Neuron (in vitro differentiated cells): ENCODE measurements around the gene HYLS1.
"Not testable (repeated sequence)": the region's sequence is repeated elsewhere in the genome, so short reads cannot be mapped to it uniquely, and the experiment has no call there.

Source experiments
- H2AFZ ChIP-seq: one replicate; pipeline ENCODE4 v1.6.1; 2013; ENCODE audit warnings: low read depth, mild to moderate bottlenecking, inconsistent platforms, low read length, moderate library complexity
- H3K27me3 ChIP-seq: one replicate; pipeline ENCODE4 v1.6.1; 2013; ENCODE audit warnings: low read length; ENCODE audit not compliant: insufficient read depth
- H3K36me3 ChIP-seq: one replicate; pipeline ENCODE4 v1.6.1; 2013; ENCODE audit warnings: low read length; ENCODE audit not compliant: insufficient read depth
- H3K4me1 ChIP-seq: one replicate; pipeline ENCODE4 v1.6.1; 2013; ENCODE audit warnings: low read length; ENCODE audit not compliant: insufficient read depth
- H3K4me3 ChIP-seq: 2 replicates; pipeline ENCODE4 v1.5.1; 2013; ENCODE audit warnings: mild to moderate bottlenecking, low read length, moderate library complexity
- H3K9me3 ChIP-seq: one replicate; pipeline ENCODE4 v1.6.1; 2013; ENCODE audit warnings: low read length

The HYLS1 gene

DNA sequence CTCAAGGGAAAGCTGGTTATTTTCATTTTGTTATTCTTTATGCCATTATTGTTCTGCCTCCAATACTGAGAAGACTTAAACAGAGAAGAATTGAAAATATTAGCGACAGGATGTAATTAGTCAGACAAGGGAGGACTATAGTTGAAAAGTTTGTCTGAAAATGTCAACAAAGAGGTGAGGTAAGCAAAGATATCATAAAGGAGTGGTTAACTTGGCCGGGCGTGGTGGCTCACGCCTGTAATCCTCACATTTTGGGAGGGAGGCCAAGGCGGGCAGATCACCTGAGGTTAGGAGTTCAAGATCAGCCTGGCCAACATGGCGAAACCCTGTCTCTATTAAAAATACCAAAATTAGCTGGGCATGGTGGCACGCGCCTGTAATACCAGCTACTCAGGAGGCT lies 4.1 kb upstream of the HYLS1 start:
- H2AFZ ChIP-seq, result no peak overlapping the region
- peaks cover 10% of the 10 kb centered on the region for H3K27me3 ChIP-seq
- H3K9me3 ChIP-seq, result peaks cover 6% of the 10 kb centered on the region
- H3K36me3 ChIP-seq, result no peaks in the 10 kb centered on the region
- H3K4me3 ChIP-seq, result no peak overlapping the region
- no peaks in the 10 kb centered on the region for H3K4me1 ChIP-seq

DNA sequence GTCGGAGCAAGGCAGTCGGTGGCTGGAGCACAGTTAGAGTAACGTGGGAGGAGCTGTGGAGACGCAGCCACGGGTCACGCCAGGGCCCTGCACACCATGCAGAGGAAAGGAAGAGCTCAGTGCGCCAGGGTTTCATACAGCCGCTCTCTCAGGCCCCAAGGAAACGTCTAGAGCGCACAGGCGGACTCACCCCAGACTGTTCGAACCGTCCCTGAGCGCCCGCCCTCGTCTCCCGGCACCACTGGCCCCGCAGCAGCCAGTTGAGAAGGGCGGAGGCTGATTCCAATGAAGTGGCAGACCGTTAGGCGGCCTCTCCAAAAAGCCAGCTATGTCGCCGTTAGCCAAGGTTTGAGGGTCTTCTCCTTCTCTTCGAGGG lies 483 bp upstream of the HYLS1 start:
- H2AFZ ChIP-seq, result no peak overlapping the region
- no peaks in the 10 kb centered on the region for H3K4me1 ChIP-seq
- no peak overlapping the region for H3K4me3 ChIP-seq
- peaks cover 2% of the 10 kb centered on the region for H3K27me3 ChIP-seq
- no peaks in the 10 kb centered on the region for H3K36me3 ChIP-seq
- peaks cover 6% of the 10 kb centered on the region for H3K9me3 ChIP-seq

DNA sequence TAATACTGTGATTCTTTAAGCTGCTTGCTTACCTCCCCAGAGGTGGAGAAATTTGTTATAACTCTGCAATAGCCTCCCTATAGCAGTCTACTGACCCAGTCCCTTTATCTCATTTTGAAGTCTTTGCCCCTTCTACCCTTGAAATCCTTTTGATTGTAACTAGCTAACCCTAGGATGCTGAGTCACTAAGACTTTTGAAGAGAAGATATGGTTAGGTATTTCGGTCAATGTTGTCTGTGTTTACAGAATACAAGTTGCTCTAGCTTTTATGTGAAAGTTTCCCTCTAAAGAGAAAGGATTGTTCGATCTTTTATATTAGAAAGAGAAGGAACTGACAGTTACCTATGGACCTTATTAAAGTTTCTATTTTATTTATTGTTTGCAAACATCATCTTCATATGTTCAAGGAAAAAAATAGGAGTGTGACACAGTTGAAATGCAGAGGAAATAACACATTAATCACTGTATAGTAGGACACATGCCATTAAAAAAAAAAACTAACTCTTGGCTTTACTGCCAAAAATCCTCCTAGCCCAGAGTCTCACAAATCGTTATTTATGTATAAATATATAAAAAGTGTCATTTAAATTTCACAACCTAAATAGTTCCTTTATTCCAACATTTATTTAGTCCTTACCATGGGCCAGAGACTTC lies 3.1 kb downstream of the HYLS1 start:
- Histone ChIP-seq H3K9me3 (peaks cover 6% of the 10 kb centered on the region), H3K4me1 (no peaks in the 10 kb centered on the region), H3K36me3 (peaks cover 15% of the 10 kb centered on the region), H3K27me3 (no peaks in the 10 kb centered on the region), H2AFZ (no peak overlapping the region), H3K4me3 (no peak overlapping the region)

DNA sequence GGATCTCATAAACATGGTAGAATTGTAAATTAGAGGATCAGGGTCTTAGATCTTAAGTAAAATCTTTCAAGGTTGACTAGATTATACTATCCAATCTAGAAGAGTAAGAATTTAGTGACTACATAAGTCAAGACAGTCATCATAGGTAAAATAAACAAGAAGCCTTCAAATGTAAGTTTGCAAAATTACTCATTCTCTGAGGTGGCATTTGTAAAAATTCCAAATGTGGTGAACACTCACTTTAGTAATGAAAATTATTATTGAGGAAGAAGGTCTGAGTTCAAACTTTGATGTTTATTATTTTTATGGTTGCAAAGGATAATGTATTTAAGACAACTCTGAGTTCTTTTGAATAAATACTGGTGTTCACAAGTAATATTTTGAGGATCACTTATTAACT lies 4.6 kb downstream of the HYLS1 start:
- Histone ChIP-seq H3K36me3 (peaks cover 20% of the 10 kb centered on the region), H3K4me3 (no peak overlapping the region), H3K27me3 (no peaks in the 10 kb centered on the region), H3K9me3 (peaks cover 3% of the 10 kb centered on the region), H2AFZ (no peak overlapping the region), H3K4me1 (no peaks in the 10 kb centered on the region)

DNA sequence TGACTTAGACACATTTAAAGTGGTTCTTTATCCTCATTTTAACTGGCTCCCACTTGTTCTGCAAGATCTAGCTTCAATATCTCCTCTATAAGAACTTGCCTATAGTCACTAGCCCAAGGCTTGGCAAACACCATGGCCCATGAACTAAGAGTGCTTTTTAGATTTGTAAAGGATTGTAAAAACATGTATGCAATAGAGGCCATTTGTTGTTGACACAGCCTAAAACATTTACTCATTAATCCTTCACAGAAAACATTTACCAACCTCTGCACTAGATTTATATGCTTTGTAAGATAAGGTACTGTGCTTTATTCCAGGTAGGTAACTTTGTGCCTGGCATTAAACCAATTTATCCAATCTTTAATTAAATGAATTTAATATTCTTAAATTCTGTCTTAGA lies 5.5 kb downstream of the HYLS1 start:
- Histone ChIP-seq H3K27me3 (no peaks in the 10 kb centered on the region), H3K4me1 (no peaks in the 10 kb centered on the region), H3K9me3 (no peaks in the 10 kb centered on the region), H2AFZ (no peak overlapping the region), H3K36me3 (peaks cover 20% of the 10 kb centered on the region), H3K4me3 (no peak overlapping the region)

DNA sequence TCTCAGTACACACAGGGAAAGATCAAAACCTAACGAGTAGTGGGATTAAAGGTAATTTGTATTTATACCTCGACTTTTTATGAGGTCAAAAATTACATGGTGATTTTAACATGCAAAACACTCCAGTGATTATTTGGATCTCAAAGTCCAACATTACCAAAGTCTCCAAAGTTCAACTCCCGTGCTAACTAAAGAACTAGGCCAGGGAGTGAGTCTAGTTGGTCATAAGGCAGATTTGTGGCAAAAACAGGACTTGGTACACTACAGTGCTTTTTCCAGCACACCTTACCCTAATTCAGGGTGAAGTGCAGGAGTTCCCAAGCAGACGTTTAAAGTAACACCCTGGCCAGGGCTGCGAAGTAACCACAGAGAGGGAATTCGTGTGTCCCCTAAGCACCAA lies 14.4 kb downstream of the HYLS1 start:
- no peaks in the 10 kb centered on the region for H3K27me3 ChIP-seq
- peaks cover 5% of the 10 kb centered on the region for H3K9me3 ChIP-seq
- peaks cover 7% of the 10 kb centered on the region for H3K4me1 ChIP-seq
- no peaks in the 10 kb centered on the region for H3K36me3 ChIP-seq
- H3K4me3 ChIP-seq, result peak overlapping the region; percentile 66
- H2AFZ ChIP-seq, result no peak overlapping the region

DNA sequence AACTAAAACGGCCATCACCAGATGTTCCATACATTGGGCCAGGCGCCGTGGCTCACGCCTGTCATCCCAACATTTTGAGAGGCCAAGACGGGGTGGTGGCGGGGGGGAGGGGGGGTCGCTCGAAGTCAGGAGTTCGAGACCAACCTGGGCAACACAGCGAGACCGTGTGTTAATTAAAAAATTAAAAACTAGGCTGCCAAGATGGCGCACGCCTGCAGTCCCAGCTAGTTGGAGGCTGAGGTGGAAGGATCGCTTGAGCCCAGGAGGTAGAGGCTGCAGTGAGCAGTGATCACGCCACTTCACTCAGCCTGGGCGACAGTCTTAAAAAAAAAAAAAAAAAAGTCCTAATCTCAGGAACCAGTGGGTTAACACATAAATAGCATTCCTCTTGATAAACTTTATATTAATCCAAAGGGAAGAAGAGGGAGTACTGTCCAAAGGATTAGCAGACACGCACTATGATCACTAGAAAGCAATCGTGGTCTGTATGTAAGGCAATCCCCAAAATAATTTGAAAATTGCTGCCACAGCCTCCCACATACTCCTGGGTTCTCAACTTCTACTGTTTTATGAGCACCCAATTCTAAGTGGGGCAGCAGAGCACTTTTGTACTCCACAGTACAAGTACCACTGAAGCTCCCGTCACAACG lies 14.9 kb downstream of the HYLS1 start:
- H3K4me1 ChIP-seq, result peaks cover 7% of the 10 kb centered on the region
- H2AFZ ChIP-seq, result peak overlapping the region; percentile 66
- H3K4me3 ChIP-seq, result peak overlapping the region; percentile 66
- no peaks in the 10 kb centered on the region for H3K27me3 ChIP-seq
- no peaks in the 10 kb centered on the region for H3K36me3 ChIP-seq
- H3K9me3 ChIP-seq, result peaks cover 5% of the 10 kb centered on the region

DNA sequence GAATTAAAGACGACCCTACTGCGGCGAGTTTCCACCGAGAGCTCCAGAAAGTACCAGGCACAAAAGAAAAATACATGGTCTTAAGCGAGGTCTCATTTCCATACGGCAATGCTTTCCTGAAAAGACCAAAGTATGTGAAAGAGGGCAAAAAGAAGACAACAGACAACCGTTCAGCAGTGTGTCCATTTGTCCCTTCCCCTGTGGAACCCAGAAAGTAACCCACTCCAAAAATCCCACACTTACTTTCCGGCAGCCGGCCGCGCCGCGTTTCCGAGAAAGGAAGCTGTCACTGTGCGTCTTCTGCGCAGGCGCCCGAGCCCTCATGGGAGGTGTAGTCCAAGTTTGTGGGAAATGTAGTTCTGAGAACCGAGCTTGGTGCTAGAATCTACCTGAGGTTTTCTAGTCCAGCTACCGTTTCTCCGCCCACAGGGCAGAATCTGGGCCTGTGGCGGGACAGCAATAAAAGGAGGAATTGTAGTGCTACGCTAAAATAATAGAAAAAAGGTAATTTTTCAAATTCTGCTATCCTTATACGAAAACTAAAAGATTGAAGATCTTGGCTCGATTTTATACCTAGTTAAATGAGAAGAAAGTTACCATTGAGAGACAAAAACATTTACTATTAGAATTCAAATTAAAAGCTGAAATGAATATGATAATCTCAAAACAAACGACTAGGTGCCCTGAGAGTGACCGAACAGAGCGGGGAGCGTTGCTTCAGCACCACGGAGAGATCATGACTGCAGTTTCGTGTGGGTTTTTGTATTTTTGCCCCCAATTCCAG lies 15.7 kb downstream of the HYLS1 start, which contains the start of gene PUS3:
PUS3 (minus strand) TSS at position 280 of the 784 bp plus-strand sequence. CDS start 6,922 bp downstream, outside the sequence.
- Histone ChIP-seq H3K9me3 (peaks cover 5% of the 10 kb centered on the region), H3K4me3 (peak within 1 kb of the TSS; percentile 66), H3K27me3 (no peaks in the 10 kb centered on the region), H3K4me1 (peaks cover 7% of the 10 kb centered on the region), H3K36me3 (no peaks in the 10 kb centered on the region), H2AFZ (peak within 1 kb of the TSS; percentile 66)

DNA sequence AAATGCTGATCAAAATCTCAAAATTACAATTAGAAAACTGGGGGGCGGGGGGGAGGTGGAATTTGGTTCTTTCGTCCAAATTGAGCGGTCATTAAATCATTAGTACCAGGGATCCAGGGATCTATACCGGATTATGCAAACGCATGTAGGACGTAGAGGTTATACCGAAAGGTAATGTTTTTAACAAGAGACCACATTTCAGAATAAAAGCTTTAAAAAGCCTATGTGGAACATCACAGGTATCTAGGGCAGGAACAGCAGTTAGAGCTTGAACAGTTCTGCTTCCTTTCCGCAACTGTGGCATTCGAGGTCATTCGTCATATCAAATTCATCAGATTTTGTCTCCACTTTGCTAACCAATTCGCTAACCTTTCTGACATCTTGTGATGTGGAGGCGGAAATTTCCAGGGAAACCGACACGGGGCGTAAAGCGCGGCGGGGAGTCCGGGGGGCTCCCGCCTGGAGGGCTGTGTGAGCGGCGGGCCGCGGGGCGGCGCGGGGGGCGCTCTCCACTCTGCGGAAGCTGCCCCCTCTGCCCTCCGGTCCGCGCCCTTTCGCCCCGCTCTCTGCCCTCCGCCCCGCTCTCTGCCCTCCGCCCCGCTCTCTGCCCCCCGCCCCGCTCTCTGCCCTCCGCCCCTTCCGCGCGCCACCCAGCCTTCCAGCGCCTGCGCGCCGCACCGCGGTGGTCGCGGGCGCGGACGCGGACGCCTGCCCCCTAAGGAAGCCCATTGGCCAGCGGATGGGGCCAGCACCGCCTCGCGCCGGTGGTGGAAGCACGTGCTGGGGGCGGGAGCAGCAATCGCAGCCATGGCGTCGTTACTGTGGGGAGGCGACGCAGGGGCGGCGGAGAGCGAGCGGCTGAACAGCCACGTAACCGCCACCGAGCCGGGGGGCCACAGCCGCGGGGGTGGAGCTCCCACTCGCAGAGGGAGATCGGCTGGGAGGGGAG lies 16.5 kb downstream of the HYLS1 start, which contains the start of gene DDX25:
DDX25 (plus strand) TSS at position 798 of the 949 bp plus-strand sequence; CDS start at position 808, 10 bp downstream.
- Histone ChIP-seq H3K4me3 (peak within 1 kb of the TSS; percentile 66), H3K4me1 (peaks cover 7% of the 10 kb centered on the region), H3K27me3 (no peaks in the 10 kb centered on the region), H3K9me3 (peaks cover 5% of the 10 kb centered on the region), H2AFZ (peak within 1 kb of the TSS; percentile 66), H3K36me3 (no peaks in the 10 kb centered on the region)

DNA sequence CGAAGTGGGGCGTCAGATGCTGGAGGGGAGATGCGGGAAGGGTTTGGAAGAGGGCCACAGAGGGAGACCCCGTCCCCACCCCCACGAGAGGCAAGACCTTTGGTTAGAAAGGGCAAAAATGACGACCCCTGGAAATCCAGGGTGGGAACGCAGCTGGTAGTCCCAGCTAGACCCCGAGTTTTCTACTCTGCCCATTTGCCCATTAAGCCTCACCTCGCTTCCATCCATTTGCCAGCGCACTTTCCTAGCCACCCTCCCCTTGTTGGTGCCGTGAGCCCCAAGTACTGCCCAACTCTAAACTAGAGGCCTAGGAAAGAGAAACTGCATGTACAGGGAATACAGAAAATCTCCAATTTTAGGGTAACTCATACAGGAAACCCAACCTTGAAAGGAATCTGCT lies 17.2 kb downstream of the HYLS1 start:
- no peaks in the 10 kb centered on the region for H3K36me3 ChIP-seq
- peaks cover 7% of the 10 kb centered on the region for H3K4me1 ChIP-seq
- no peaks in the 10 kb centered on the region for H3K27me3 ChIP-seq
- peak overlapping the region; percentile 66 for H3K4me3 ChIP-seq
- H3K9me3 ChIP-seq, result peaks cover 5% of the 10 kb centered on the region
- H2AFZ ChIP-seq, result peak overlapping the region; percentile 66

DNA sequence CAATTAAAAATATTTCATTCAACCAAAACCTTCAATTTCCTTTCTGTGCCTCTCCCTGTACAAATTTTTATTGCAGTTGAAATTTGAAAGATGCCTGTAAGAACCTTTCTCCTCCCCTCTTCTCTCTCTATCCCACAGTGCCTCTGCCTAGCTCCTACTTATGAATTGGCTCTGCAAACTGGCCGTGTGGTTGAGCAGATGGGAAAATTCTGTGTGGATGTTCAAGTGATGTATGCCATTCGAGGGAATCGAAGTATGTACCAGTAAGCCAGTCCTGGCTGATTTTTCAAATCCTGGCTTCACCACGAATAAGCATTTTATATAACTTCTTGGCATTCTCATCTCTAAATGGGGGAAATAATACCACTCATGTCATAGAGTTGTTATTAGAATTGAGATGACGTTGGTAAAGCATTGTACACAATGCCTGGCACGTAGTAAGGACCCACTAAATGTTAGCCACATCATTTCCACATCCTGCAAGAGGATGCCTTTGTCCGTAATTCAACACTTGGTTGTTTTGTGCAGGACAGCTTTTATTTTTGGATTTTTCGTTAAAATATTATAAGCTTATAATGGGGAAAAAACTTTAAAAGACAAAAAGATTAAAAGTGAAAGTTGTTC lies 22.9 kb downstream of the HYLS1 start:
- no peaks in the 10 kb centered on the region for H3K36me3 ChIP-seq
- H2AFZ ChIP-seq, result no peak overlapping the region
- H3K4me1 ChIP-seq, result no peaks in the 10 kb centered on the region
- no peaks in the 10 kb centered on the region for H3K9me3 ChIP-seq
- H3K4me3 ChIP-seq, result no peak overlapping the region
- no peaks in the 10 kb centered on the region for H3K27me3 ChIP-seq

DNA sequence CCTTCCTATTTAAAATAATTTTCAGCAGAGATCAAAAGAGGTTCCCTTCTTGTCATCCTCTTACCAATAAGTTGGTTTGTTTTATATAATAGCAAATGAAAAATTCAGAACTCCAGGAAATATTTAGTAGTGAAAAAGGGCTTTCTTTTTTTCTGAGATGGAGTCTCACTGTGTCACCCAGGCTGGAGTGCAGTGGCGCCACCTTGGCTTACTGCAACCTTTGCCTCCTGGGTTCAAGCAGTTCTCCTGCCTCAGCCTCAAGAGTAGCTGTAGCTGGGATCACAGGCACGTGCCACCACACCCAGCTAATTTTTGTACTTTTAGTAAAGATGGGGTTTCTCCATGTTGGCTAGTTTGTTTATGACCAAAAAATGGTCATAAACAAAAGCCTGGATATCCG lies 27.1 kb downstream of the HYLS1 start:
- H3K9me3 ChIP-seq, H3K36me3 ChIP-seq, H3K4me3 ChIP-seq, H3K4me1 ChIP-seq, H3K27me3 ChIP-seq, H2AFZ ChIP-seq: not testable (repeated sequence)
